H9 (cell line): ENCODE measurements around the gene NPFF. TPM values are rescaled to one million over a fixed set of nuclear protein-coding genes. Genes with fewer than 3 reads are reported as not detected.

Experiments
- DNase-seq: peaks from one replicate; pipeline ENCODE4 v3.0.0-alpha.2; 2017
- H2AFZ ChIP-seq: one replicate; pipeline ENCODE4 v1.6.1; 2013; ENCODE audit warnings: mild to moderate bottlenecking, low read length, control low read depth, moderate library complexity
- H2AK5ac ChIP-seq: 2 replicates; pipeline ENCODE4 v1.6.1; 2013; ENCODE audit warnings: low read length, control low read depth, mixed read lengths; ENCODE audit not compliant: insufficient read length
- H2BK120ac ChIP-seq: one replicate; pipeline ENCODE4 v1.6.1; 2013; ENCODE audit warnings: low read depth, mild to moderate bottlenecking, low read length, control low read depth, inconsistent platforms; ENCODE audit not compliant: poor library complexity, severe bottlenecking
- H2BK12ac ChIP-seq: 2 replicates; pipeline ENCODE4 v1.6.1; 2013; ENCODE audit warnings: low read length, control low read depth, mixed read lengths, low read depth; ENCODE audit not compliant: insufficient read length
- H2BK15ac ChIP-seq: 2 replicates; pipeline ENCODE4 v1.6.1; 2013; ENCODE audit warnings: low read depth, low read length, control low read depth
- H2BK20ac ChIP-seq: one replicate; pipeline ENCODE4 v1.6.1; 2013; ENCODE audit warnings: low read depth, mild to moderate bottlenecking, low read length, control low read depth, inconsistent platforms; ENCODE audit not compliant: poor library complexity, severe bottlenecking
- H2BK5ac ChIP-seq: 2 replicates; pipeline ENCODE4 v1.6.1; 2013; ENCODE audit warnings: low read length, control low read depth, mixed read lengths; ENCODE audit not compliant: insufficient read length
- H3K14ac ChIP-seq: 2 replicates; pipeline ENCODE4 v1.6.1; 2013; ENCODE audit warnings: low read length, control low read depth; ENCODE audit not compliant: insufficient read depth
- H3K18ac ChIP-seq: 2 replicates; pipeline ENCODE4 v1.6.1; 2013; ENCODE audit warnings: low read depth, mild to moderate bottlenecking, mixed read lengths, low read length, control low read depth; ENCODE audit not compliant: insufficient read length
- H3K23ac ChIP-seq: 2 replicates; pipeline ENCODE4 v1.6.1; 2013; ENCODE audit warnings: low read length, control low read depth, mixed read lengths, low read depth; ENCODE audit not compliant: insufficient read length
- H3K23me2 ChIP-seq: 2 replicates; pipeline ENCODE4 v1.6.1; 2013; ENCODE audit warnings: low read depth, mild to moderate bottlenecking, mixed read lengths, low read length, control low read depth; ENCODE audit not compliant: insufficient read length, poor library complexity, severe bottlenecking
- H3K27ac ChIP-seq: 2 replicates; pipeline ENCODE4 v1.5.1; 2013; ENCODE audit warnings: low read length, control low read depth, mixed read lengths, low read depth; ENCODE audit not compliant: insufficient read length
- H3K27me3 ChIP-seq: 2 replicates; pipeline ENCODE4 v1.6.1; 2013; ENCODE audit warnings: low read length, control low read depth, inconsistent platforms; ENCODE audit not compliant: insufficient read depth
- H3K4ac ChIP-seq: 2 replicates; pipeline ENCODE4 v1.6.1; 2013; ENCODE audit warnings: low read depth, mild to moderate bottlenecking, control low read depth, inconsistent platforms, low read length, moderate library complexity
- H3K4me1 ChIP-seq: 2 replicates; pipeline ENCODE4 v1.6.1; 2013; ENCODE audit warnings: low read length, control low read depth, inconsistent platforms; ENCODE audit not compliant: insufficient read depth
- H3K4me2 ChIP-seq: 2 replicates; pipeline ENCODE4 v1.6.1; 2013; ENCODE audit warnings: low read length, control low read depth, mixed read lengths; ENCODE audit not compliant: insufficient read length, insufficient read depth
- H3K56ac ChIP-seq: 2 replicates; pipeline ENCODE4 v1.6.1; 2013; ENCODE audit warnings: low read depth, mild to moderate bottlenecking, mixed read lengths, low read length, control low read depth; ENCODE audit not compliant: insufficient read length
- H3K79me1 ChIP-seq: 2 replicates; pipeline ENCODE4 v1.6.1; 2013; ENCODE audit warnings: low read depth, mild to moderate bottlenecking, moderate library complexity, low read length, control low read depth, inconsistent platforms; ENCODE audit not compliant: insufficient read depth, poor library complexity, severe bottlenecking
- H3K79me2 ChIP-seq: 2 replicates; pipeline ENCODE4 v1.6.1; 2013; ENCODE audit warnings: low read length, control low read depth, inconsistent platforms; ENCODE audit not compliant: insufficient read depth
- H3K9ac ChIP-seq: 2 replicates; pipeline ENCODE4 v1.6.1; 2013; ENCODE audit warnings: low read length, control low read depth, mixed read lengths; ENCODE audit not compliant: insufficient read length; ENCODE audit errors: extremely low read depth
- H3K9me3 ChIP-seq: one replicate; pipeline ENCODE4 v1.6.1; 2013; ENCODE audit warnings: low read depth, low read length, inconsistent platforms; ENCODE audit not compliant: control insufficient read depth
- H3T11ph ChIP-seq: one replicate; pipeline ENCODE4 v1.6.1; 2013; ENCODE audit warnings: mild to moderate bottlenecking, low read length, control low read depth, inconsistent platforms
- H4K20me1 ChIP-seq: one replicate; pipeline ENCODE4 v1.6.1; 2013; ENCODE audit not compliant: control insufficient read depth, insufficient read length, insufficient read depth
- H4K5ac ChIP-seq: 2 replicates; pipeline ENCODE4 v1.6.1; 2013; ENCODE audit warnings: low read depth, mild to moderate bottlenecking, mixed read lengths, low read length, control low read depth; ENCODE audit not compliant: insufficient read length
- H4K8ac ChIP-seq: replicated peaks from 2 replicates; pipeline ENCODE4 v1.6.1; 2013; ENCODE audit warnings: low read length, control low read depth, mixed read lengths, low read depth; ENCODE audit not compliant: insufficient read length
- H4K91ac ChIP-seq: 2 replicates; pipeline ENCODE4 v1.6.1; 2013; ENCODE audit warnings: low read depth, mild to moderate bottlenecking, moderate library complexity, mixed read lengths, low read length, control low read depth; ENCODE audit not compliant: insufficient read length
- H3K27ac Mint-ChIP-seq, 3 experiments: 2 replicates in 2 of 3; 3 replicates in 1 of 3; pipeline ENCODE4 v1.8.0; 2020 to 2021; ENCODE audit warnings: mixed read lengths in 3 of 3, mild to moderate bottlenecking in 1 of 3, moderate library complexity in 1 of 3
- H3K27me3 Mint-ChIP-seq: 2 replicates; pipeline ENCODE4 v1.8.0; 2021; ENCODE audit warnings: low read depth, mild to moderate bottlenecking, moderate library complexity, mixed read lengths
- H3K36me3 Mint-ChIP-seq, 3 experiments: 2 replicates in 2 of 3; 3 replicates in 1 of 3; pipeline ENCODE4 v1.8.0; 2020 to 2021; ENCODE audit warnings: low read depth in 3 of 3, mixed read lengths in 3 of 3; ENCODE audit not compliant: insufficient read depth in 1 of 3
- H3K4me1 Mint-ChIP-seq, 2 experiments: 2 replicates each; pipeline ENCODE4 v1.8.0; 2020; ENCODE audit warnings: mixed read lengths in 2 of 2
- H3K4me3 Mint-ChIP-seq, 2 experiments: 2 replicates in 1 of 2; 3 replicates in 1 of 2; pipeline ENCODE4 v1.8.0; 2020 to 2021; ENCODE audit warnings: mild to moderate bottlenecking in 2 of 2, mixed read lengths in 2 of 2, moderate library complexity in 1 of 2
- H3K9me3 Mint-ChIP-seq, 2 experiments: 2 replicates in 1 of 2; 3 replicates in 1 of 2; pipeline ENCODE4 v1.8.0; 2020; ENCODE audit warnings: mild to moderate bottlenecking in 2 of 2, mixed read lengths in 2 of 2, moderate library complexity in 1 of 2
- WGBS: extraction: QIAGEN DNeasy Blood & Tissue Kit; methylation state at CpG from one replicate; pipeline ENCODE4 v1.1.7; 2013; ENCODE audit warnings: missing lambda C conversion rate, low lambda C conversion rate, mixed read lengths; ENCODE audit not compliant: insufficient read length; ENCODE audit errors: extremely low coverage; 5-methylcytosine and 5-hydroxymethylcytosine counted together
- total RNA-seq: library from RNA; stranded (reverse); gene quantifications from 2 replicates; pipeline ENCODE4 v1.2.1, GENCODE V29; 2021
- TF ChIP-seq, protein P1 (sequence below): fragments of 200-600 bp; sonication (generic); conservative IDR thresholded peaks from 3 replicates; pipeline ENCODE4 v1.8.0; 2021; ENCODE audit warnings: antibody characterized with exemption, mild to moderate bottlenecking

Gene NPFF
- total RNA-seq, 1 experiment from 2014 or later, result not detected

GRCh38 chr12:53483225-53483978 lies 23.9 kb downstream of the NPFF start:
- Histone ChIP-seq H3K79me1 (no peaks in the 10 kb centered on the region), H2BK20ac (no peak overlapping the region), H2BK120ac (no peak overlapping the region), H3K27ac (no peak overlapping the region), H3K56ac (no peak overlapping the region), H4K20me1 (no peaks in the 10 kb centered on the region), H3K4ac (no peak overlapping the region), H4K5ac (no peak overlapping the region), H2BK15ac (no peak overlapping the region), H3K27me3 (no peaks in the 10 kb centered on the region), H4K8ac (no peak overlapping the region), H2AFZ (no peak overlapping the region), H4K91ac (no peak overlapping the region), H2BK12ac (no peak overlapping the region), H2AK5ac (no peak overlapping the region), H3K4me2 (no peak overlapping the region), H3T11ph (no peak overlapping the region), H3K23ac (no peak overlapping the region), H2BK5ac (no peak overlapping the region), H3K4me1 (no peaks in the 10 kb centered on the region), H3K23me2 (no peaks in the 10 kb centered on the region), H3K9me3 (no peaks in the 10 kb centered on the region), H3K14ac (no peak overlapping the region), H3K18ac (no peak overlapping the region), H3K79me2 (no peaks in the 10 kb centered on the region), H3K9ac (no peak overlapping the region)
- H3K27me3 Mint-ChIP-seq, result peaks cover 1% of the 10 kb centered on the region; the same call in 1 of the 2 replicates
- no CpG with 5 or more reads among the region's 9 CpGs for WGBS
- H3K36me3 Mint-ChIP-seq, result peaks cover 40 to 75% (median 74%) of the 10 kb centered on the region in 3 experiments
- DNase-seq, result no peak
- peak overlapping the region; percentile 24 to 82 (median 49); a peak in 6 of 7 replicates for H3K27ac Mint-ChIP-seq
- H3K4me1 Mint-ChIP-seq, result peaks cover 18 to 31% of the 10 kb centered on the region in 2 experiments
- TF ChIP-seq, protein P1, sequence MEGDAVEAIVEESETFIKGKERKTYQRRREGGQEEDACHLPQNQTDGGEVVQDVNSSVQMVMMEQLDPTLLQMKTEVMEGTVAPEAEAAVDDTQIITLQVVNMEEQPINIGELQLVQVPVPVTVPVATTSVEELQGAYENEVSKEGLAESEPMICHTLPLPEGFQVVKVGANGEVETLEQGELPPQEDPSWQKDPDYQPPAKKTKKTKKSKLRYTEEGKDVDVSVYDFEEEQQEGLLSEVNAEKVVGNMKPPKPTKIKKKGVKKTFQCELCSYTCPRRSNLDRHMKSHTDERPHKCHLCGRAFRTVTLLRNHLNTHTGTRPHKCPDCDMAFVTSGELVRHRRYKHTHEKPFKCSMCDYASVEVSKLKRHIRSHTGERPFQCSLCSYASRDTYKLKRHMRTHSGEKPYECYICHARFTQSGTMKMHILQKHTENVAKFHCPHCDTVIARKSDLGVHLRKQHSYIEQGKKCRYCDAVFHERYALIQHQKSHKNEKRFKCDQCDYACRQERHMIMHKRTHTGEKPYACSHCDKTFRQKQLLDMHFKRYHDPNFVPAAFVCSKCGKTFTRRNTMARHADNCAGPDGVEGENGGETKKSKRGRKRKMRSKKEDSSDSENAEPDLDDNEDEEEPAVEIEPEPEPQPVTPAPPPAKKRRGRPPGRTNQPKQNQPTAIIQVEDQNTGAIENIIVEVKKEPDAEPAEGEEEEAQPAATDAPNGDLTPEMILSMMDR, result no peak
- H3K9me3 Mint-ChIP-seq, result no peaks in the 10 kb centered on the region
- no peak overlapping the region for H3K4me3 Mint-ChIP-seq
